B cell (primary cell): ENCODE data around the gene SCFD2.

Experiments used
- EZH2 ChIP-seq: IDR thresholded peaks from 2 replicates; pipeline ENCODE4 v1.6.1; 2012; ENCODE audit warnings: borderline replicate concordance, low read depth, mild to moderate bottlenecking, moderate library complexity, low read length; ENCODE audit not compliant: insufficient read depth, poor library complexity, severe bottlenecking
- TF ChIP-seq, protein P1 (sequence below): fragments of 200-600 bp; IDR thresholded peaks from one replicate; pipeline ENCODE4 v1.8.0; 2022; ENCODE audit warnings: antibody characterized with exemption, mild to moderate bottlenecking

DNA sequence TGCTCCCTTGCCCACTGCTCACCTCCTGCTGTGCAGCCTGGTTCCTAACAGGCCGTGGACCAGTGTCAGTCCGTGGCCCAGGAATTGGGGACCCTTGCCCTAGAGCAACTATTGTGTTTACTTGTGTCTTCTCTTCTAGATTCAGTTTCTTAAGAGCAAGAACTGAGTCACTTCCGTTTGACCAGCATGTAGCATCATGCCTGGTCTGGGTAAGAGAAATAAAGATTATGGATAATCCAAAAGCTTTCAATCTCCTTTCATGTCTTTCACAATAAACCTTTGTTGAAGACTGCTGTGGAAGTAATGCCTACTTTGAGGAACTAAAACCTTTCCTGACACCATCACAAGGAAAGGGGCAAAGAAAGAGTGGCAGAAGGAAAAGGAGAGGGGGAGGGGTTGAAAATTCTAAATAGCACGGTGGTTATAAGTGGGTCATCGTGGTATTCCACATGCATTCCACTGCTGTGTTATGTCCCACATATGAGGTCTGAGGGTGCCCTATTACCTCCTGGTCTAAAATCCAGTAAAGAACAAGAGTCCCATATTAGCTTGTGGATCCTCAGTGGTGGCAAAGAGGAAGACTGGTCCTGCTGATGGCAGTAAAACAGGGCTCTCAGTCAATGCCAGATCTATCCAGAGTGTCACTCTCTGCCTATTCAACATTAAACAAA lies 370.4 kb downstream of the SCFD2 start:
- no peak for TF ChIP-seq EZH2
- TF ChIP-seq, protein P1, sequence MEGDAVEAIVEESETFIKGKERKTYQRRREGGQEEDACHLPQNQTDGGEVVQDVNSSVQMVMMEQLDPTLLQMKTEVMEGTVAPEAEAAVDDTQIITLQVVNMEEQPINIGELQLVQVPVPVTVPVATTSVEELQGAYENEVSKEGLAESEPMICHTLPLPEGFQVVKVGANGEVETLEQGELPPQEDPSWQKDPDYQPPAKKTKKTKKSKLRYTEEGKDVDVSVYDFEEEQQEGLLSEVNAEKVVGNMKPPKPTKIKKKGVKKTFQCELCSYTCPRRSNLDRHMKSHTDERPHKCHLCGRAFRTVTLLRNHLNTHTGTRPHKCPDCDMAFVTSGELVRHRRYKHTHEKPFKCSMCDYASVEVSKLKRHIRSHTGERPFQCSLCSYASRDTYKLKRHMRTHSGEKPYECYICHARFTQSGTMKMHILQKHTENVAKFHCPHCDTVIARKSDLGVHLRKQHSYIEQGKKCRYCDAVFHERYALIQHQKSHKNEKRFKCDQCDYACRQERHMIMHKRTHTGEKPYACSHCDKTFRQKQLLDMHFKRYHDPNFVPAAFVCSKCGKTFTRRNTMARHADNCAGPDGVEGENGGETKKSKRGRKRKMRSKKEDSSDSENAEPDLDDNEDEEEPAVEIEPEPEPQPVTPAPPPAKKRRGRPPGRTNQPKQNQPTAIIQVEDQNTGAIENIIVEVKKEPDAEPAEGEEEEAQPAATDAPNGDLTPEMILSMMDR = no peak
